Thyroid gland (tissue), 4 donors: ENCODE results near the gene KLHL4. TPM values are rescaled to one million over a fixed set of nuclear protein-coding genes. Genes with fewer than 3 reads are reported as not detected.
"Not testable (repeated sequence)": the region's sequence is repeated elsewhere in the genome, so short reads cannot be mapped to it uniquely, and the experiment has no call there.

Experiments
- DNase-seq, 2 donors: peaks; one replicate each; pipeline ENCODE4 v3.0.0-alpha.2; 2019
- H3K27ac ChIP-seq, 3 donors: fragments of 200-600 bp; sonication (generic); 1 replicate in 2 of 3; 2 replicates in 1 of 3; pipeline ENCODE4 v1.5.1; 2016 to 2019; ENCODE audit warnings: mild to moderate bottlenecking in 1 of 3, moderate library complexity in 1 of 3
- H3K27me3 ChIP-seq: fragments of 200-600 bp; sonication (generic); one replicate; pipeline ENCODE4 v1.5.1; 2019
- H3K36me3 ChIP-seq, 2 donors: fragments of 200-600 bp; sonication (generic); one replicate each; pipeline ENCODE4 v1.5.1; 2016 to 2019
- H3K4me1 ChIP-seq, 2 donors: fragments of 200-600 bp; sonication (generic); one replicate each; pipeline ENCODE4 v1.5.1; 2017 to 2019
- H3K4me3 ChIP-seq, 3 donors: fragments of 200-600 bp; sonication (generic); replicated peaks in 1 of 3; 1 replicate in 2 of 3; 2 replicates in 1 of 3; pipeline ENCODE4 v1.5.1; 2016; ENCODE audit warnings: mild to moderate bottlenecking in 1 of 3
- H3K9me3 ChIP-seq: fragments of 200-600 bp; sonication (generic); one replicate; pipeline ENCODE4 v1.5.1; 2017
- CTCF ChIP-seq, 6 experiments: fragments of 200-600 bp in 3 of 6; fragments of 450-650 bp in 3 of 6; sonication (generic) in 3 of 6; IDR thresholded peaks; one replicate each; pipeline ENCODE4 v1.5.1; 2016 to 2019; ENCODE audit warnings: antibody characterized with exemption in 6 of 6, mild to moderate bottlenecking in 2 of 6, inconsistent platforms in 1 of 6, moderate library complexity in 1 of 6
- POLR2A ChIP-seq, 2 donors: fragments of 450-650 bp; IDR thresholded peaks; one replicate each; pipeline ENCODE4 v1.6.1; 2017; ENCODE audit warnings: antibody characterized with exemption in 2 of 2, mild to moderate bottlenecking in 2 of 2, moderate library complexity in 1 of 2
- WGBS, 2 donors: methylation state at CpG; one replicate each; pipeline ENCODE4 v1.1.5; 2017; 5-methylcytosine and 5-hydroxymethylcytosine counted together
- intact Hi-C: fragments of 100-400 bp; cut with DNase I; formaldehyde crosslinking; loops from one replicate; pipeline ENCODE4 v1.15.1; 2023
- total RNA-seq, 4 donors: library from RNA; depleted of rRNA; stranded (reverse); fragments of >200 nt; gene quantifications; one replicate each; pipeline ENCODE4 v1.2.3, GENCODE V29; 2016

The KLHL4 gene
- 1 to 10 TPM; 1.5 to 4.2 (median 2.8) TPM for total RNA-seq

GRCh38 chrX:87517571-87518141 is at the start of gene KLHL4:
Gene KLHL4 (plus strand): TSS chrX:87517802. CDS start chrX:87517894, 92 bp downstream.
- intact Hi-C loops: no loop called here
- Histone ChIP-seq H3K27ac (no peak within 1 kb of the TSS), H3K27me3 (no peaks in the 10 kb centered on the region), H3K9me3 (no peaks in the 10 kb centered on the region), H3K36me3 (no peaks in the 10 kb centered on the region), H3K4me1 (no peaks in the 10 kb centered on the region), H3K4me3 (no peak within 1 kb of the TSS)
- WGBS, 2 donors: 0 to 1% methylated on average over 5 to 8 of the region's 8 CpGs
- peak in 1 of 2 donors; percentile 3 for DNase-seq
- no peak for TF ChIP-seq POLR2A (IDR thresholded peaks at IDR 0.05)
- TF ChIP-seq CTCF (IDR thresholded peaks at IDR 0.05): no peak

- H3K27ac ChIP-seq: no peak overlapping the region
- no peaks in the 10 kb centered on the region for H3K4me1 ChIP-seq
- no peak overlapping the region for H3K4me3 ChIP-seq
- intact Hi-C loops: no loop called here
- no peaks in the 10 kb centered on the region for H3K27me3 ChIP-seq
- H3K9me3 ChIP-seq: no peaks in the 10 kb centered on the region
- no peak for DNase-seq
- no peaks in the 10 kb centered on the region for H3K36me3 ChIP-seq
- TF ChIP-seq POLR2A (IDR thresholded peaks at IDR 0.05) (no peak), CTCF (IDR thresholded peaks at IDR 0.05) (no peak)
- WGBS, 2 donors: 53 to 56% methylated on average over 2 of the region's 2 CpGs
Observed at GRCh38 chrX:87468941-87469340, 48.7 kb upstream of the KLHL4 start.

GRCh38 chrX:87475793-87476192 is 41.8 kb upstream of the KLHL4 start:
- TF ChIP-seq CTCF (IDR thresholded peaks at IDR 0.05) (no peak), POLR2A (IDR thresholded peaks at IDR 0.05) (no peak)
- no peak overlapping the region for H3K27ac ChIP-seq
- H3K27me3 ChIP-seq: no peaks in the 10 kb centered on the region
- no peaks in the 10 kb centered on the region for H3K9me3 ChIP-seq
- H3K4me1 ChIP-seq: no peaks in the 10 kb centered on the region
- no peak for DNase-seq
- H3K4me3 ChIP-seq: no peak overlapping the region
- intact Hi-C loops: no loop called here
- 40 to 70% methylated on average over 1 of the region's 1 CpG for WGBS, 2 donors
- H3K36me3 ChIP-seq: no peaks in the 10 kb centered on the region

- H3K4me1 ChIP-seq, H3K4me3 ChIP-seq, H3K9me3 ChIP-seq, intact Hi-C loops, DNase-seq, H3K27ac ChIP-seq, H3K27me3 ChIP-seq, H3K36me3 ChIP-seq: not testable (repeated sequence)
- 95 to 98% methylated on average over 16 of the region's 16 CpGs for WGBS, 2 donors
Observed at GRCh38 chrX:87478703-87479102, 38.9 kb upstream of the KLHL4 start.

- Histone ChIP-seq H3K9me3 (no peaks in the 10 kb centered on the region), H3K4me1 (no peaks in the 10 kb centered on the region), H3K27ac (no peak overlapping the region), H3K27me3 (no peaks in the 10 kb centered on the region), H3K36me3 (no peaks in the 10 kb centered on the region), H3K4me3 (no peak overlapping the region)
- 78 to 81% methylated on average over 2 of the region's 2 CpGs for WGBS, 2 donors
- TF ChIP-seq CTCF (IDR thresholded peaks at IDR 0.05) (no peak), POLR2A (IDR thresholded peaks at IDR 0.05) (no peak)
- DNase-seq: no peak
- intact Hi-C loops: no loop called here
Observed at GRCh38 chrX:87489071-87489470, 28.5 kb upstream of the KLHL4 start.

GRCh38 chrX:87515836-87516235 is 1.8 kb upstream of the KLHL4 start:
- Histone ChIP-seq H3K27me3 (no peaks in the 10 kb centered on the region), H3K36me3 (no peaks in the 10 kb centered on the region), H3K4me3 (no peak overlapping the region), H3K4me1 (no peaks in the 10 kb centered on the region), H3K9me3 (no peaks in the 10 kb centered on the region), H3K27ac (no peak overlapping the region)
- TF ChIP-seq POLR2A (IDR thresholded peaks at IDR 0.05) (no peak), CTCF (IDR thresholded peaks at IDR 0.05) (no peak)
- DNase-seq: no peak
- WGBS, 2 donors: 63 to 75% methylated on average over 1 of the region's 1 CpG
- intact Hi-C loops: no loop called here
